GM12872 (cell line): Measurements from ENCODE around the gene CHRND.

Experiments
- TF ChIP-seq, protein P1 (sequence below): IDR thresholded peaks from 3 replicates; pipeline ENCODE4 v1.5.1; 2011; ENCODE audit warnings: low read depth, mild to moderate bottlenecking, low read length, moderate library complexity; ENCODE audit not compliant: insufficient read depth

Gene CHRND

GRCh38 chr2:232534940-232535651, 9.1 kb downstream of the CHRND start:
- TF ChIP-seq, protein P1, sequence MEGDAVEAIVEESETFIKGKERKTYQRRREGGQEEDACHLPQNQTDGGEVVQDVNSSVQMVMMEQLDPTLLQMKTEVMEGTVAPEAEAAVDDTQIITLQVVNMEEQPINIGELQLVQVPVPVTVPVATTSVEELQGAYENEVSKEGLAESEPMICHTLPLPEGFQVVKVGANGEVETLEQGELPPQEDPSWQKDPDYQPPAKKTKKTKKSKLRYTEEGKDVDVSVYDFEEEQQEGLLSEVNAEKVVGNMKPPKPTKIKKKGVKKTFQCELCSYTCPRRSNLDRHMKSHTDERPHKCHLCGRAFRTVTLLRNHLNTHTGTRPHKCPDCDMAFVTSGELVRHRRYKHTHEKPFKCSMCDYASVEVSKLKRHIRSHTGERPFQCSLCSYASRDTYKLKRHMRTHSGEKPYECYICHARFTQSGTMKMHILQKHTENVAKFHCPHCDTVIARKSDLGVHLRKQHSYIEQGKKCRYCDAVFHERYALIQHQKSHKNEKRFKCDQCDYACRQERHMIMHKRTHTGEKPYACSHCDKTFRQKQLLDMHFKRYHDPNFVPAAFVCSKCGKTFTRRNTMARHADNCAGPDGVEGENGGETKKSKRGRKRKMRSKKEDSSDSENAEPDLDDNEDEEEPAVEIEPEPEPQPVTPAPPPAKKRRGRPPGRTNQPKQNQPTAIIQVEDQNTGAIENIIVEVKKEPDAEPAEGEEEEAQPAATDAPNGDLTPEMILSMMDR = no peak

DNA sequence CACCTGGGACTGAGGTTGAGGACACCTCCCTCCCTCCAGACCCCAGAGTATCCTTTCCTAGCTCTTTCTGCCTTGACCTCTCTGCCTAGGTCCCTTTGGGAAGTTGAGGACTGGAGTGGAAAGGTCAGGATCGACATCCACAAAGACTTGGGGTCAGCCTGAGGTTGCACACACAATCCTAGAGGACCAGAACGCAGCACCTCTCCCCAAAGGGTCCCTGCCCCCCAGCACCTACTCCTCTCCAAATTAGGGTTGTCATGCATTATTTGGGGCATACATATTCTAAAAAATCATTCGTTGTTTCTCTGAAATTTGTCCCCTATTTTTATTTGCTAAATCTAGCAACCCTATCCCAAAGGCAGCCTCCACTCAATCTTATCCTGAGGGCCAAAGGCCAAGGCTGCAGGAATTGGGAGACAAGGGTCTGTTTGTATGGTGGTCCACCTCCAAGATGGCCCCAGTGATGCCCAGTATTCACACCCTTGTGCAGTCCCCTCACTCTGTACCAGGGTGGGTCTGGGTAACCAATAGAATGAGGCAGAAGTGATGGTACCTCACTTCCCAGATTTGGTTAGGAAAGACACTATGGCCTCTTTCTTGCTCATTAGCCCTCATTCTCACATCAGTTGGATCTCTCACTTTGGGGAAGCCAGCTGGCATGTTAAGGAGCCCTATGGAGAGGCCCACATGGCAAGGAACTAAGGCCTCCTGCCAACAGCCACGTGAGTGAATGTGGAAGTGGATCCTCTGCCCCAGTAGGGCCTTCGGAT, 10.0 kb downstream of the CHRND start:
- TF ChIP-seq, protein P1 = no peak

- TF ChIP-seq, protein P1 = peak; percentile 58
Observed at GRCh38 chr2:232537079-232537478, 11.1 kb downstream of the CHRND start.

GRCh38 chr2:232537499-232537898, 11.5 kb downstream of the CHRND start:
- TF ChIP-seq, protein P1 = no peak

DNA sequence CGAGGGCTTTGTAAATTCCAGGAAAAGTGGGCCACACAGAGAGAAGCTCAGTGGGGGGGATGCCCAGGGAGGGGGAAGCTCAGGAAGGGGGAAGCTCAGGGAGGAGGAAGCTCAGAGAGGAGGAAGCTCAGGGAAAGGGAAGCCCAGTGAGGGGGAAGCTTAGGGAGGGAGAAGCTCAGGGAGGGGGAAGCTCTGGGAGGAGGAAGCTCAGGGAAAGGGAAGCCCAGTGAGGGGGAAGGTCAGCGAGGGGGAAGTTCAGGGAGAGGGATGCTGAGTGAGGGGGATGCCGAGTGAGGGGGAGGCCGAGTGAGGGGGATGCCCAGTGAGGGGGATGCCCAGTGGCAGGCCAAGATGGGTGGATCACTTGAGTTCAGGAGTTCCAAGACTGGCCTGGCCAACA, 12.7 kb downstream of the CHRND start:
- TF ChIP-seq, protein P1 = no peak

GRCh38 chr2:232539298-232540231, 13.6 kb downstream of the CHRND start, which contains the start of gene CHRNG:
CHRNG (plus strand) TSS chr2:232539692; CDS start chr2:232539748, 56 bp downstream.
- TF ChIP-seq, protein P1 = no peak
